IPS-NIHi11 (cell line): ENCODE results near the gene VPS4B.
"Not testable (repeated sequence)": the region's sequence is repeated elsewhere in the genome, so short reads cannot be mapped to it uniquely, and the experiment has no call there.

Experiments
- DNase-seq: peaks from one replicate; pipeline ENCODE4 v3.0.0; 2012; ENCODE audit warnings: mixed read lengths, low spot score

The VPS4B gene

DNA sequence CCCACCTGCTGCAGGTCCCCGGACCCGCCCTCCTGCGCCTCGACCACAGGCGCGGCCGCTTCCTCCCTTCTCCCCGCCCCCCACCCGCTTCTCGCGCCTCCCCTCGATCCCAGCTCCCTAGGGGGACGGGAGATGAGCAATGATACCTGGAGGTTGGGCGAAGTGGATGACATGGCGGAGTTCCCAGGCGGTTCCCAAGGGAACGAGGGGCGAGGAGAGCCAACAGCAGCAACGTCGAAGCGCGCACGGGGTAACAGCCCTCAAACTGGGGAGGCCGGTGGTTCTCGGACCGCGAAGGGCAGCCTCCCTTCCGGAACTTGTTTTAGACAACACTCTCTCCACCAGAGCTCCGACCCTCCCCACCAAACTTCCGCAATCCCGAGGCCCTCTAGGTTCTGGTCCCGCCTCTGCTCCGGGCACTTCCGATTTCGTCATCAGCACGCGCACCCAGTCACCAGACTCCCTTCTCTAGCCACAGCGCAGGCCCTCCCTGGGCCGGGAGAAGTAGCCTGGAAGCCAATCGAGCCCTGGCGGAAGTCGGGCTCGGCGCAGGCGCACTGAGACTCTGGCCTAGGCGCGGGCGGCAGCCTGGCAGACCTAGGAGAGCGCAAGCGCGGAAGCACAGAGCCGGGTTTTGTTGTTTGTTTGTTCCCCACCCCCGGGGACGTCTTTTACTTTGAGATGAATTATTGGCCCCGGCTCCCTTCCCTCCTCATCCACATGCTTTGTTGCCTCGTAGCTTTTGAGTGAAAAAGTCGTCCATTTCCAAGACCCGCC lies at the start of gene VPS4B:
TSS of gene VPS4B (minus strand) at position 390 of the 777 bp plus-strand sequence. CDS start at position 173, 217 bp downstream.
- DNase-seq = peak; percentile 97

DNA sequence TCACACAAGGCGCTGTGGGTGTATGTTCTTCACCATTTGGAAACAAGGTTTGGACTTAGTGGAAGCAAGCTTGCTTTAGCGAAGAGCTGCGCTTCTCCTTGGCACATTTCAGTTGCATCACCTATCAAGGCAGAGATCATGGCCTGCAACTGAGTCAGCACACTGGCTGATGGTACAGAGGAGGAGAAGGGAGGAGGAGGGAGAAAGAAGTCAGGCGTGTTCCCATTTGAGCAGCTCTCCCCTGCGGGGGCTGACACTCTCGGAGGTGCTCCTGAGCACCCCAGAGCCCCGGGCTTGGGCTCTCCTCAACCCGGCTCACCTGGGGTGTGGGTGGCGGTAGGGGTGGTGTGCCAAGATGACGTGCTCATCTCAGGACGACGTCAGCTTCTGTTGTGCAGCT lies 48.5 kb upstream of the VPS4B start:
- DNase-seq = no peak

DNA sequence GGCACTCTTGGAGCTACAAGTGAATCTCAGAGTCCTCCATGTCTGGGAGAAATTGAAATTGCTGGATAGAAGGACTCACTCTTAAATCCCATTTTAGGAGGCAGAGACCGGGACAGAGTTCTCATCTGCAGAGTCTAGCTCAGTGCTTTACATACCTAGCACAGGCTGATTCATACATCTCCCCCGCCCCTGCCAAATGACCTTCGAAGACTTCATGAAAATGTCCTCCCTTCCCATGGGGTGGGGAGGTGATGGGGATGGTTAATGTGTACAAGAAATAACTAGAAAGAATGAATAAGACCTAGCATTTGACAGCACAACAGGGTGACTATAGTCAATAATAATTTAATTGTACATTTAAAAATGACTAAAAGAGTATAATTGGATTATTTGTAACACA lies 46.3 kb upstream of the VPS4B start:
- DNase-seq = no peak

DNA sequence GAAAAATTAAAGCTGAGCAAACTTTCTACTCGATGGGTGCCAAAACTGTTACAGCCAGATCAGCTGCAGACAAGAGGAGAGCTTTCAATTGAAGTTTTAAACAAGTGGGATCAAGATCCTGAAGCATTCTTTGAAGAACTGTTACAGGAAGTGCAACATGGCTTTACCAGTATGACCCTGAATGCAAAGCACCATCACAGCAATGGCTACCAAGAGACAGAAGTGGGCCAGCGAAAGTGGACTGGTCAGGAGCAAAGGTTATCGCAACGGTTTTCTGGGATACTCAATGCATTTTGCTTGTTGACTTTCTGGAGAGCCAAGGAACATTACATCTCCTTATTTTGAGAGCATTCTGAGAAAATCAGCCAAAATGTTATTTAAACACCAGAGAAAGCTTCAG lies 45.4 kb upstream of the VPS4B start:
- no peak for DNase-seq

DNA sequence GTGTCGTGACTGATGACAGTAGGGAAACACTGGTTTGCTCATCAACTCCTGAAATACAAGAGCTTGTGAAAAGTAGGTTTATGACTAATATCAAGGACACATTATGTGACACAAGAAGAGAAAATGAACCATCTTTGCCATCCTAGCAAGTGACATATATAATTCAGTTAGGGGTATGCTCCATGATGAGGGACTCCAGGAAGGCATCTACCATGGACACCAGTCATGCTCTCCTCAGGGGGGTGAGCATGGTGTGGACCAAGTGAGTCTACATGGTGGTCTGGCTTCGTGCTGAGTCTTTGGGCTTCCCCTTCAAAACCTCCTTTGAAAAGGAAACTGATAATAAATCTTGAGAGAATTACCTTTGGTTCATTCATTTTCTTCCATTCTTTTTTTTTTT lies 42.8 kb upstream of the VPS4B start:
- no peak for DNase-seq

DNA sequence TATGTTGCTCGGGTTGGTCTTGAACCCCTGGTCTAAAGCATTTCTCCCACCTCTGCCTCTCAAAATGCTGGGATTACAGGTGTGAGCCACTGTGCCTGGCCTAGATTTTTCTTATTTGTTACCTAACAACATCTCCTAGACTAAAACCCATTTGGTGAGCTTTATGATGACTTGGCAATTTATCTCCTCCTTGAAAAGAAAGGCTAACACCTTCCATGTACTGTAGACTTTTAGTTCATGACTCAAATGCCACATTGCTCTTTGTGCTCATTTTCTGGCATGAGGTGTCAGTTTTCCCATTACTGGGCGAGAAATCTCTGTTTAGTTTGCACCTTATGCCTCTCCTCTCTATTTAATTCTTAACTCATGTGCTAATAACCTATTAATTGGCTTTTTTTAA lies 42.2 kb upstream of the VPS4B start:
- DNase-seq = no peak

DNA sequence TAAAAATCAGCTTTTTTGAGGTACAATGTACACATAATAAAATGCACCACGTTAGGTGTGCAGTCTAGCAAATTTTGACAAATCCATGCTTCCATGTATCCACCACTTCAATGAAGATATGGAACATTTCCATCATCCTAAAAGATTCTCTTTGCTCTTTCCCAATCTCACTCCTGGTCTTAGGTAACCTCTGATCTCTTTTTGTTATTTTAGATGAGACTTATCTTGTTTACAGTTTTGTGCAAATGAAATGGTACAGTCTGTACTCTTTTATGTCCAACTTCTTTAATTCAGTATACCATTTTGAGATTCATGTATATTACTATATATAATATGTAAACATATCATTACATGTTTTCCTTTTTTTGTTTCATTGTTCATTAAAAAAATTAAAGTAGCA lies 38.1 kb upstream of the VPS4B start:
- no peak for DNase-seq

DNA sequence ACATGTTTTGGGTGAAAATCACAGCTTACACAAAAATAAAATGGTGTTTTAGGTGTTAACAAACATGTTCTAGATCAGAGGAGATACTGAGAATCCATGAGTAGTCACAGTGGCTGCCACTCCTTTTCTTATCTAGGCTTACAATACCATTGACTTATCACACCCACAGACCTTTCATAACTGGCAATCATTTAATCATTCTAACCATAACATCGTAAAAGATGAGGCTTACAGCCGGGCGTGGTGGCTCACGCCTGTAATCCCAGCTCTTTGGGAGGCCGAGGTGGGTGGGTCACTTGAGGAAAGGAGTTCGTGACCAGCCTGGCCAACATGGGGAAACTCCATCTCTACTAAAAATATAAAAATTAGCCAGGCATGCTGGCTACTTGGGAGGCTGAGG lies 35.7 kb upstream of the VPS4B start:
- no peak for DNase-seq

DNA sequence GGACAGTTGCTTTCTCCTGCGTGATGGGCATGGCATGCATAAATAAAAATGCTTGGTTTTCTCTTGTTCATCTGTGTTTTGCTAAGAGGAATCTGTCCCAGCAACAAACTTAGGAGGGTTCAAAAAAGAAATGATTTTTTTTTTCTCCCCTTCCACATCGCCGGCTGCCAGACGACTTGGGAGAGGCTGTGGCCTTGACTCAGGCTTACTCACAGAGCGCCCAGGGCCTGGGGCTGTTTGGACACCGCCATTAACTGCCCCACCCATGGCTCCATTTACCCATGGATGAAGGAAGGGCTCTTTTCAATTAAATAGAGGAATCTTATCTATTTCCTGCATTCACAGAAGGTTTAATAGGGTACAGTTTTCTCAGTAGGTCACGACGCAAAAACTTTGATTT lies 32.2 kb upstream of the VPS4B start:
- no peak for DNase-seq

DNA sequence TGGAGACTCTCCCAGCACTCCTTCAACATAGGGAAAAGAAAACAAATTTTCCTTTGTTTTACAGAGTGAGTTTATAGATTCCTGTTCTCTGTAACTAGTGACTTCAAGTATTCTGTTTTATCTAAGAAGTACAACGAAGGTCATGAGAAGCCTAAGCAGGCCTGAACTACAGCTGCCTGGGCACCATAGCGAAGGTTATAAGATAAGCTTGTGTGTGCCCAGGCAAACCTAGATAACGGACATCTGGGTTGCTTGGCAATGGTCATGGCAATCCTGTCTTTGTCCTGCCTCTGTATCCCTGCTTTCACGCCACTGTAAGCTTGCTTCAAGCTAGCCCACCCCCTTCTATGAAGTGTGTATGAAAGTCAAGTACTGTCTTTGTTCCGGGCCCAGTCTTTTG lies 30.5 kb upstream of the VPS4B start:
- not testable (repeated sequence) for DNase-seq

DNA sequence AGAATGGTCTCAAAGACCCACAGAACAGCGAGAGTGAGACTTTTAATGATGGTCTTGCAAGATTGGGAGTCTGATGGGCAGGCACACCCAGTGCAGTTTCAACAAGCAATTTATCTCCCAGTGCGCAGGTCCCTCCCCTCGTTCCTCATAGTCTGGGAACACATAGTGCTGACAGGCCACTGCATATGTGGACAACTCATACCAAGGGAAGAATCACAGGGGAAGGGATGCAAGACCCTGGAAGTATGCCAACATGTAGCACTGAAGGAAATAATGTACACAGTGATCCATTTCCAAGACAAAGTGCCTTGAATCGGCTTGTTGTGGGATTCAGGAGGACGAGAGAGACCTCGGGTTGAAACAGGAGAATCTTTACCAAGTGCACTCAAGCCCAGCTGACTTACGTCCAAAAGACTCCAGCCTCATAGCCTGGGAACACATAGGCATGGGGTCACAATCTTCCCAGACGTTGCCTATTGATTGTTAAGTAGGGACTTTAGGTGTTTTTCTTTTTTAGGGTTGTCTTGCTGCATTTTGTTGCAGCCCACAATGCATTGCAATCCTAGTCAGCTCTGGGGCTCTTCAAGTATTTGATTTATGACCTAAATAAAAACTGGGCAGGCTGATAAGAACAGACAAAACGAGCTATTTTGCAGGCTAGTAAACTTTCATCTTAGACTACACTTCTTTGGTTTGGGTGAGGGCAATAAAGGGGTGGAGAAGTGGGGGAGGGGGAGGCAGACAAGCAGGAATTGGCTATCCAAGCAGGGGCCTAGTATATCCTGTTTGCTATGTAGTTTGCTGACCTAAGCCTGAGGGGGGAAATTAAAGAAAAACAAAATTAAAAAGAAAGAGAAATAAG lies 29.8 kb upstream of the VPS4B start:
- DNase-seq = no peak

DNA sequence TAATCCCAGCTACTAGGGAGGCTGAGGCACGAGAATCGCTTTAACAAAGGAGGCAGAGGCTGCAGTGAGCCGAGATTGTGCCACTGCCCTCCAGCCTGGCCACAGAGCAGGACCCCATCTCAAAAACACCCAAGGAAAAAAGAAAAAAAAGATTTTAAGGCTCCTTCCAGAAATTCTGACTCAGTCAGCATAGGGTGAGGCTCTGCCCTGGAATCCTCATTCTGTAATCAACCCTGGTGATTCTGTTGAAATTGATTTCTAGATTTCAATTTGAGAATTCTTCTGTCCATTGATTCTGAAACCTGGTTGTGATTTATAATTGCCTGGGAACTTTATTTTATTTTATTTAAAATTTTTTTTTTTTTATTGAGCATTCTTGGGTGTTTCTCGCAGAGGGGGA lies 27.1 kb upstream of the VPS4B start:
- DNase-seq = no peak

DNA sequence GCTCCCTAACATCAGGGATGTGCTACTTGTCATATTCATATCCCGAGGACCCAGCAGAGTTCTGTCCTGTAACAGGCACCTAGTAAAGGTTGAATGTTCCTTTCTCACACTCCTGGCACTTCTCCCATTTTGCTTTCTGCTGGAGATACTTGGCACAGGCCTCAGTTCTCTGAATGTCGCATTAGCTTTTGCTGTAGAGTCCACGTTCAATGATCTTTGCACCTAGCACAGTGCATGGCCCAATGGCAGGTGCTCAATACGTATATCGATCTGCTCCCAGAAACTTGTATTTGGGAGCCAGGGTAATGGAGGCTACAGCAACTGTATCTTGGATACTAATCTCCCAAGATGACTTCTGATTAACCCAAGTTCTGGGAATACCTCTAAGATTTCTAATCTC lies 24.8 kb upstream of the VPS4B start:
- no peak for DNase-seq

DNA sequence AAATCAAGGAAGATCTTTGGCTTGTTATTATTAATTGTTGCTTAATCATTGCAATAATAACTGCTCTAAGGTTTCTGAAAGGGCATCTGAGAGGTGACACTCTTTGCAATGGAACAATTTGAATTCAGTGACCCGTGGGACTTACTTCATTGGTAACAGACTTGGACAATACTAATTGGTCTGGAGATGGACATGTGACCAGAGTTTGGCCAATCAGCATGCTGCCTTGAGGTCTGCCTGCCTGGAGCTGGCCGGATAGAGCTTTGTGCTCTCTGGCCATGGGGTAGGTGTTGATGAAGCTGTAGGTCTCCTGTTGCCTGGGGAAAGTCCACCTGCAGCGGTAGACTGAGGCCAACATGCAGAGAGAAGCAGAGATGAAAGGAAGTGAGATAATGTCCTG lies 24.0 kb upstream of the VPS4B start:
- DNase-seq = no peak

DNA sequence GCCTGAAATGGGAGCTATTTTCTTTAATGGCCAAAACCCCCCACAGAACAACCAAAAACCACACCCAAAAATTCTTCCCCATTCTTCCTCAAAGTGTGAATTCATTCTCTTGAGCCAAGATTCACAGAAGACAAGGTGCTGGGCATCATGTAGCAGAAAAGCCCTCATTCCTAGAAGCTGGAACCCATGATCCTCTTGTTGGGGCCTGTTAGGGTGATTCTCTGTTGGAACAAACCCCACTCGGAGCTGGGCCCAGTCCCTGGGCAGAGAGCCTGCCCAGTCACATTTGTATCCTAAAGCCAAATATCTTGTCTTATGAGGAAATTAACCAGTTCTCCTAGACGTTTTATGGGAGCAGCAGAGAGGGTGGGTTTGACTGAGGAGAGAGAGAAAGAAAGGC lies 22.8 kb upstream of the VPS4B start:
- DNase-seq = no peak

DNA sequence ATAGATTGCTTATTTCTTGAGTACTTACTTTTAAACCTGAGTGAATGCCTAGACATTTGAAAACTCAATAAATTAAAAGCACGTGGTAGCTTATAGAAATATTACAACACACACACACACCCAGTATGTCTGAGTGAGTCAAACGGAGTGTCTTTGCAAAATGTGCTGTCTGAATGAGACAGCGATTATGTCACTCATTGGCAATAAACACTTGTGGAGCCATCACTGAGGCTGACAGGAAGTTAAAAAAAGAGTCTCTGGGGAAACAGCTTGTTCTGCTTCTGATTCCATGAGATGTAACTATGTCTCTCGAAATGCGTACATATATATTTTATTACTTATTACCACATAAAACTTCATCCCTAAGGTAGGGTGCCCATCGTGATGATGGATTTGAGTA lies 22.3 kb upstream of the VPS4B start:
- no peak for DNase-seq

DNA sequence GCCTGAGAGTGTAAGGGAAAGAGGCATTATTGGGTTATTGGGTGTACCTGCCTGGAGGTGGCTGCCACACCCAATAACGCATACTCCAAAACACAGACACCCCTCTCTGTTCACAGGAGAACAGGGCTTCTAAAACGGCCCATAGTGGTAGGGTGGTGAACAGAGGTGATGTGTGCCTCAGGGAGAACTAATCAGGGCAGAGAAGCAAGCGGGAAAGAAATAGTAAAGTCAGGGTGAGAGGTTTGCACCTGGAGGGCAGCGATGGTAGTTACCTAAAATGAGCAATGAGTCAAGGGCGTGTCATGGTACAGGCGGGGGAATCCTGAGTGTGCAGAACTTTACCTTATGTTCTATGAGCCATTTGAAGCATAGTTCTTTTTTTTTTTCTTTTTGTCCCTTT lies 21.6 kb upstream of the VPS4B start:
- DNase-seq = no peak

DNA sequence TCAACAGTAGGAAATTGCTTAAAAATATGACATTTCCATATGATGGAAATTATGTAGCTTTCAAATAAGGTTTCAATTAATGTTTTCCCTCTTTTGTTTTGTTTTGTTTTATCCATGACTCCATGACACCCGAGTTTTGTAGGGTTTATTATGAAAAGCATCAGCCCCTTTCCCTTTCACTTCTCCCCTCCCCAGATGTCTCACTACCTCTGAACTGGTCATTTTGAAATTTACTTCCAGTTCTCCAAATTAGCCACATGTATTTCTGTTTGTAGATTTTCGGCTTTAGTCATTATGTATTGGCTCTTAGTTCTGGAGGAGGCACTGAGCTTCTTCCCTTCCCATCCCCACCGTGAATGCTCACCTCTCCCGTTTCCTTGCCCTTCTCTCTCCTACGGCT lies 18.6 kb upstream of the VPS4B start:
- no peak for DNase-seq

DNA sequence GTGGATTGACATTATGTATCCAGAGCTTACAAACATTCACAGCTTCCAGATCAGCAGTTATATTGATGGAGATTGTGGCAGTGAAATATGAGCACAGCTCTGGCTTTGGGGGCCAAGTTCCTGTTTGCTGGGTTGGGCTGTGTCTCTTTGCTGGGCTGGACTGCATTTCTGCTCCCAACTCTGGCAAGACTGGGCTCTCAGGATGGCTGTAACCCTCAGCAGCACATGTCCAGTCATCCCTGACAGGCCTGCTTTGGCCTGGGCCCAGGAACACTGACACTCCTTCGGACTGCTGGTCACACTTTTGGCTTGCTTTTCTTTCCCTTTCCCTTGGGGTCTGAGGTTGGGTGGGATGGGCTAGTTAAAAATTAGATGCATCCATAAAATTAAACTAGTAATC lies 17.9 kb upstream of the VPS4B start:
- DNase-seq = no peak

DNA sequence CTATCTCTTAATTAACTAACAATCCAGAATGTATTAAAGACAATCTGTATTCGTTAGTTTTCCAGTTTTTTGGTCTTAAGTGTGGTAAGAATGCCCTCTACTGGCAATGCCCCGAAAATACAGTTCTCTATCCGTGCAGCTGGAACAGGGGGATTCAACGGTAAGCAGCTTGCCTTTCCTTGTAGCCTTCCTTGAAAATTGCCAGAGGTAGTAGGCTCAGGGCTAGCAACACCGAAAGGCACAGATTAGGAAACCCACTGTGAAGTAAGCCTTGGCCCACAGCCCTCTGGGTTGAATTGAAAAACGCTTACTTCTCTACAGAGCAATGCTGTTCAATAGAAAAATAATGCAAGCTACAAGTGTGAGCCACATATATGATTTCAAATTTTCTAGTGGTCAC lies 17.1 kb upstream of the VPS4B start:
- DNase-seq = peak; percentile 72

DNA sequence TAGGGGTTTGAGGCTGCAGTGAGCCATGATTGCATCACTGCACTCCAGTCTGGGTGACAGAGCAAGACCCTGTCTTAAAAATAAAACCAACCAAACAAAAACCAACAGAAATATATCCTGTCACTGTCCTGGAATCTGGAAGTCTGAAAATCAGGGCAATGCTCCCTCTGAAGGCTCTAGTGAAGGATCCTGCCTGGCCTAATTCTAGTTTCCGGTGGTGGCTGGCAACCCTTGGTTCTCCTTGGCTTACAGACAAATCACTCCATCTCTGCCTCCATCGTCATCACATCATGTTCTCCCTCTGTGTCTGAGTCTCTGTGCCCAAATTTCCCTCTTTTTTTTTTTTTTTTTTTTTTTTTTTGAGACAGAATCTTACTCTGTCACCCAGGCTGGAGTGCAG lies 15.9 kb upstream of the VPS4B start:
- no peak for DNase-seq

DNA sequence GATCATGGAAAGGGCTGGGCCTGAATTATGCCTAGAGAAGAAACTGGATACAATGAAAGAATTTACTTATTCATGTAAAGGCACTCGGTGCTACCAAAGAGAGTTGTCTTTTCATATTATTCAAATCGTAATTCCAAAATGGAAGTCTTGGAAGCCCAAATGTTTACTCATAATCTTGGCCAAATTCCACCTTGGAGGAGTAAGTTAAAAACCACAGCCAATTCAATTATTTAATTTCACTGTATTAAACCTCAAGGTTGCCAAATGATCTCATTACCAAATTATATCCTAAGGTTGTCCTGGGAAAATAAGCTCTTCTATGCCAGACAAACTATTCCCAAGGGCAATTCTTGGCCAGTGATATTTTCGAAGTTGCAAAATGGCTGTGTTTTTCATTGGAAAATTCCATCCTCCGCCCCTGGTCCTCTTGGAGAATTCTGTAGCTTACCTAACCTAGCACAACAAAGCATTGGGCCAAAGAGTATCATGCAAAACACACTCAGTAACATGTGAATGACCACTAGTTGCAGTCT lies 11.1 kb upstream of the VPS4B start:
- DNase-seq = no peak

DNA sequence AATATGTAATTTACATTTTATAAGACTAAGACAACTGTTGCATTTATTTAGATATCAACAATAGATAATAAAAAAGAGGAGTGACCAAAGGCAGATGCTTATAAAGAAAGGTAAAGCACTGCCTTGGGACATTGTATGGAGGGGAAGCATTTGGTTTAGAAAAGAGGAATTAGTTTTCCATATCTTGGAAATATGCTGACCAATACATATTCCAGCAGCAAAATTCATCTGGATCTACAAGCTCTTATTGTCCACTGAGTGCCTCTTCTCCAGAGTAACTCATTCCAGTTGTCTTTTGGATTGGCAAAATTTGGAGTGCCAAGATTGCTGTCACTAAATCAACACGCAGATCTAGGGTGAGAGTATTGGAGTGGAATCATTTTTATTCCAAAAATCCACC lies 8.9 kb upstream of the VPS4B start:
- DNase-seq = no peak
